ES-I3 (cell line): ENCODE measurements around the gene CST8.
"Not testable (repeated sequence)": the region's sequence is repeated elsewhere in the genome, so short reads cannot be mapped to it uniquely, and the experiment has no call there.

Experiments
- H3K36me3 ChIP-seq: 2 replicates; pipeline ENCODE4 v1.6.1; 2013; ENCODE audit warnings: mild to moderate bottlenecking, low read length, control low read depth, moderate library complexity; ENCODE audit not compliant: insufficient read depth
- H3K4me1 ChIP-seq: 2 replicates; pipeline ENCODE4 v1.6.1; 2013; ENCODE audit warnings: mild to moderate bottlenecking, control low read depth, low read length; ENCODE audit not compliant: insufficient read depth
- H3K9ac ChIP-seq: 2 replicates; pipeline ENCODE4 v1.6.1; 2013; ENCODE audit warnings: low read depth, mild to moderate bottlenecking, low read length, moderate library complexity
- H3K9me3 ChIP-seq: 2 replicates; pipeline ENCODE4 v1.6.1; 2013; ENCODE audit warnings: mild to moderate bottlenecking, low read length, moderate library complexity; ENCODE audit not compliant: control insufficient read depth, insufficient read depth

Gene CST8

DNA sequence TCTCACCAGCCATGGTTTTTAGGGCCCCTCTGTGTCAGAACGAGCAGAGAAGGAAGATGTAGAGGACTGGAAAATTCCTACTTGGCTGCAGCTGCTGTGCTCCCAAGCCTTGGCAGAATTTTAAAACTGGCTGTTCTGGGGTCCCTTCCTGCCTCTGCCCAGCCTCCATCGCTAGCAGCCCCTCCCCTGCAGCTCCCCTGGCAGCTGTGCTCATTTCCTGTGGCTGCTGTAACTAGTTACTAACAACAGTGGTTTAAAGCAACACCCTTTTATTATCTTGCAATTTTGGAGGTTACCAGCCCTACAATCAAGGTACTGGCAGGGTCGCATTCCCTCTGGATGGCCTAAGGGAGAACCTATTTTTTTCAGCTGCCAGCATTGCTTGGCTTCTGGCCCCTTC is 34.5 kb upstream of the CST8 start:
- Histone ChIP-seq H3K36me3 (no peaks in the 10 kb centered on the region), H3K9me3 (no peaks in the 10 kb centered on the region; the same call in 1 of the 2 replicates), H3K4me1 (peaks cover 7% of the 10 kb centered on the region; the same call in 1 of the 2 replicates), H3K9ac (no peak overlapping the region)

DNA sequence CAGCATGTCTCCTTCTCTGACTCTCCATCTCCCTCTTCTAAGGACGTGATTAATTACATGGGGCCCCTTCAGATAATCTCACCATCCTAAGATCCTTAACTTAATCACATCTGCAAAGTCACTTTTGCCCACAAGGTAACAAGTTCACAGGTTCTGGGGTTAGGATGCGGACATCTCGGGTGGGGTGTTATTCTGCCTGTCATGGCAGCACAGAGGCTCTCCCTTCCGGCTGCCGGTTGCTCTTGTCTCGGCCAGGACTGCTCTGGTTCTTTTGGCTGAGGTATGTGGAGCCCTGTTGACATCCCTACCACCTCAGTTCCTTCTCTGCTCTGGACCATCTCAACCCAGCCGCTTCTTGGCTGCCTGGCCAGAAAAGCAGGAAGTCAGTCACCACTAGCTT is 34.0 kb upstream of the CST8 start:
- Histone ChIP-seq H3K9ac (no peak overlapping the region), H3K4me1 (peaks cover 7% of the 10 kb centered on the region; the same call in 1 of the 2 replicates), H3K36me3 (no peaks in the 10 kb centered on the region), H3K9me3 (no peaks in the 10 kb centered on the region; the same call in 1 of the 2 replicates)

DNA sequence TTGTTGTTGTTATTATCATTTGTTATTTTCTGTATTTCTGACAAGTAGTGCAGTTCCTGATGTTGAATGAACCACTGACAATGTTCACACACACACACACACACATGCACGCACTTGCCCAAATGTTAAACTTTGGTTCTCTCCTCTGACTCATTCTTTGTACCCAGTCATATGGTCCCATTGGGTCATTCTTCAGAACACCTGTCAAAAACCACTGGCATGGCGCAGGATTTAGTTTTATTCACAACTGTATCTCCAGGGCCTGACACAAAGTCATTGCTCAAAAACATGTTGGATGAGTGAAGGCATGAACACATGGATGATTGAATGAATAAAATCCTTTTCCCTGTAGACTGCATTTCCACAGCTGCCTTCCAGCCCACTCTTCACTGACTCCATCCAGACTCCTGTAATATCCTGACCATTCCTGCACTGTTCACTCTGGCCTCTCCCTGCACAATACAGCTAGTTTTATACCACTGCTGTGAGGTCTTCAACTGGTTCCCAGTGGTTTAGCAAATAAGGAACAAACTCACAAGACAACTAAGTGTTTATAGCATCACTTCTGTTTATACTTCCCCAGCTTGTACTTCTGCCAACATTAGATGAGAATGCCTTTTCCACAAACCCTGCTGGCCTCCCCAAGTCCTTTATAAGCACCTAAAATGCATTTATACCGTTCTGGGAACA is 31.3 kb upstream of the CST8 start:
- Histone ChIP-seq H3K4me1 (0 out of 2 replicates have a peak, but pooled peaks cover 3% of the 10 kb centered on the region), H3K36me3 (no peaks in the 10 kb centered on the region), H3K9me3 (no peaks in the 10 kb centered on the region; the same call in 1 of the 2 replicates), H3K9ac (no peak overlapping the region)

DNA sequence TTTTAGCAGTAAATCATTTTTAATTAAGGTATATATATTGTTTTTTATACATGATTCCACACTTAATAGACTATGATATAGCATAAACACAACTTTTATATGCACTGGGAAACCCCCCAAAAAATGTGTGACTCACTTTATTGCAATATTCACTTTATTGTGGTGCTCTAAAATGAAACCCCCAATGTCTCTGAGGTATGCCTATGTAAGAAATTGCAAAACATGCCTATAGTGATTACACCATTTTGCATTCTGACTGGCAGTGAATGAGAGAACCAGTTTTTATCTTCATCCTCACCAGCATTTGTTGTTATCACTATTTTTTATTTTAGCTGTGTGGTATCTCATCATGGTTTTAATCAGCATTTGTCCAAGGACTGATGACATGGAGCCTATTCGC is 29.7 kb upstream of the CST8 start:
- Histone ChIP-seq H3K9ac (no peak overlapping the region), H3K9me3 (peaks cover 11% of the 10 kb centered on the region; the same call in 1 of the 2 replicates), H3K36me3 (no peaks in the 10 kb centered on the region), H3K4me1 (0 out of 2 replicates have a peak, but pooled peaks cover 3% of the 10 kb centered on the region)

DNA sequence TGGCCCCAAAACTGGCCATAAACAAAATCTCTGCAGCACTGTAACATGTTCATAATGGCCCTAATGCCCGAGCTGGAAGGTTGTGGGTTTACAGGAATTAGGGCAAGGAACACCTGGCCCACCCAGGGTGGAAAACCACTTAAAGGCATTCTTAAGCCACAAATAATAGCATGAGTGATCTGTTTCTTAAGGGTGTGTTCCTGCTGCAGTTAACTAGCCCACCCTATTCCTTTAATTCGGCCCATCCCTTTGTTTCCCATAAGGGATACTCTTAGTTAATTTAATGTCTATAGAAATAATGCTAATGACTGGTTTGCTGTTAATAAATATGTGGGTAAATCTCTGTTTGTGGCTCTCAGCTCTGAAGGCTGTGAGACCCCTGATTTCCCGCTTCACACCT is 24.0 kb upstream of the CST8 start:
- not testable (repeated sequence) for H3K9ac ChIP-seq, H3K4me1 ChIP-seq, H3K36me3 ChIP-seq
- H3K9me3 ChIP-seq = peaks cover 18% of the 10 kb centered on the region

DNA sequence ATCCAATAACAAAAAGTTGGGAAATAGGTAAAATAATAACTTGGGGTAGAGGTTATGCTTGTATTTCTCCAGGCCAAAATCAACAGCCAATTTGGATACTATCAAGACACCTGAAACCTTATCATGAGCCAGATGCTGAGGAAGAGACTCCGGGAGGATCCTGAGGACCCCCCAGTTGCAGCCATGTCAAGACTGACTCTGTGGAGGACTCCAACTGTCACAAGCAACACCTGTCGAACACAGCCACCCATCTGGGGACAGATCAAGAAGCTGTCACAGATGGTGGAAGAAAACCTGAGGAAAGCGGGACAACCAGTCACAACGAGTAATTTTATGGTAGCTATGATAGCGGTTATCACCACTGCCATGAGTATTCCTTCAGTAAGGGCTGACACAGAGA is 18.6 kb upstream of the CST8 start:
- H3K9ac ChIP-seq, H3K36me3 ChIP-seq, H3K9me3 ChIP-seq: not testable (repeated sequence)
- H3K4me1 ChIP-seq = peaks cover 19% of the 10 kb centered on the region

DNA sequence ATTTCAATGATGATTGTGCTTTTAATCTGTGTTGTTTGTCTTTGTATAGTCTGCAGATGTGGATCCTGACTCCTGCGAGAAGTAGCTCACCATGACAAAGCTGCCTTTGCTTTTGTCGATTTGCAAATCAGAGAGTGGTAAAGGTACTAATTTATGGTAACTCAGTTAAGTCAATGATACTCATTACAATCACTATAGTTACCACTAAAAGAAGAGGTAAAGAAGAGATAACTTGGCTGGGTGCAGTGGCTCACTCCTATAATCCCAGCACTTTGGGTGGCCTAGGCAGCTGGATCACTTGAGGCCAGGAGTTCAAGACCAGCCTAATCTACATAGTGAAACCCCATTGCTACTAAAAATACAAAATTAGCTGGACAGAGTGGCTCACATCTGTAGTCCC is 17.6 kb upstream of the CST8 start:
- H3K36me3 ChIP-seq, H3K9ac ChIP-seq, H3K9me3 ChIP-seq: not testable (repeated sequence)
- H3K4me1 ChIP-seq = peaks cover 19% of the 10 kb centered on the region

DNA sequence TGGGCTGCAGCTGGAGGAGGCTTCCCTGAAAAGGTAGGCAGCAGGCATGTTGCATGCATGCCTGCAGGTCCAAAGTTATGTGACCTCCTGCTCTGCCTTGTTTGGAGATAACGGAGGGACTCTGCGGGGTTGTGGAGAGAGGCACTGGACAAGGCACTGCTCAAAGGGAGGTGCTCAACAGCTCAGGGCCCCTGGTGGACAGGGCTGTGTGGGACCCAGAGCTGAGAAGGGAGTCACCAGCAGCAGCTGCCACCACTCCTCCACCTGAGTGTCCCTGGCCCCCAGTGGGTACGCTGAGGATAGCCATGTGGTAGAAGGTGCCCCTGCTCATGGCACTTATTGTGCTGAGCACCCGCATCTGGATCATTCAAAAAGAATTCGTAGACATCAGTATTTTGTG is 15.5 kb upstream of the CST8 start:
- Histone ChIP-seq H3K36me3 (no peaks in the 10 kb centered on the region), H3K9me3 (peaks cover 4% of the 10 kb centered on the region; the same call in 1 of the 2 replicates), H3K9ac (no peak overlapping the region), H3K4me1 (peaks cover 19% of the 10 kb centered on the region)

DNA sequence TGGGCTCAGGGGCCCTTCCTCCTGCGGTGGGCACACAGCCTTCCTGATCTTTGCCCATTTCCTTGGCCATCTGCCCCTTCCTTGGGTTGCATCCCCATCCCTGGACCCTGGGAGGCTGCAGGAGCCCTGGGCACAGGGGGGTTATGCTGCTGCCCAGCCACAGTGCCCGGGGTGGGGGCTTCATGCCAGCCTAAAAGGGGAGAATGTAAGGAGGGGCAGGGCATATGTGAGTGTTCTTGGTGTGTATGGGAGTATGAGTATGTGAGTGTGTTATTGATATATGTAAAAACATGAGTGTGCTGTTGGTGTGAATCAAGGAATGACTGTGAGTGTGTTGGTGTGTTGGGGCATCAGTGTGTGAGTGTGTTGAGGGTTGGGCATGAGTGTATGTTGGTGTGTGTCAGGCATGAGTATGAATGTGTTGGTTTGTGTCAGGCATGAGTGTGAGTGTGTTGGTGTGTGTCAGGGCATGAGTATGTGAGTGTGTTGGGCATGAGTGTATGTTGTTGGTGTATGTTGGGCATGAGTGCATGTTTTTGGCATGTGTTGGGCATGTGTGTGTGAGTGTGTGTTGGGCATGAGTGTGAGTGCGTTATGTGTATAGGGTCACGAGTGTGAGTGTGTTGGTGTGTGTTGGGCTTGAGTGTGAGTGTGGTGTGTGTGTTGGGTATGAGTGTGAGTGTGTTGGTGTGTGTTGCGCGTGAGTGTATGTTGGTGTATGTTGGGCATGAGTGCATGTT is 14.7 kb upstream of the CST8 start:
- H3K9me3 ChIP-seq = peaks cover 4% of the 10 kb centered on the region; the same call in 1 of the 2 replicates
- H3K36me3 ChIP-seq = no peaks in the 10 kb centered on the region
- peaks cover 19% of the 10 kb centered on the region for H3K4me1 ChIP-seq
- no peak overlapping the region for H3K9ac ChIP-seq

DNA sequence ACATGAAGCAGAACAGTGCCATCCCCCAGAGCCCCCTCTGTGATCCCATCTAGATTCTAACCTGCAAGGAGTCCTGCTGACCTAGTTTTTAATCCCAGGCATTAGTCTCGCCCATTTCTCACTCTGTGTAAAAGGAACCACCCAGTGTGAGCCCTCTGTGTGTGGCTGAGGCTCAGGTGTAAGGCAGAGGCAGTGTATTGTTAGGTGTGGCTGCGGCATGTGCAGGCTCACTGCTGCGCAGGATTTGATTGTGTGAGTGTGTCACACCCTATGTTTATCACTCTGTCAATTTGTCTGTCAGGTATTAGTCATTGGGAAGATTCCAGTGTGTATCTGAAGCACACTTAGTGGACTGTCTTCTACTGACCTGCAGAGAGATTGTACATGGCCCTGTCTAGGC is 13.7 kb upstream of the CST8 start:
- Histone ChIP-seq H3K9me3 (peaks cover 4% of the 10 kb centered on the region; the same call in 1 of the 2 replicates), H3K4me1 (peaks cover 14% of the 10 kb centered on the region), H3K9ac (no peak overlapping the region), H3K36me3 (no peaks in the 10 kb centered on the region)

DNA sequence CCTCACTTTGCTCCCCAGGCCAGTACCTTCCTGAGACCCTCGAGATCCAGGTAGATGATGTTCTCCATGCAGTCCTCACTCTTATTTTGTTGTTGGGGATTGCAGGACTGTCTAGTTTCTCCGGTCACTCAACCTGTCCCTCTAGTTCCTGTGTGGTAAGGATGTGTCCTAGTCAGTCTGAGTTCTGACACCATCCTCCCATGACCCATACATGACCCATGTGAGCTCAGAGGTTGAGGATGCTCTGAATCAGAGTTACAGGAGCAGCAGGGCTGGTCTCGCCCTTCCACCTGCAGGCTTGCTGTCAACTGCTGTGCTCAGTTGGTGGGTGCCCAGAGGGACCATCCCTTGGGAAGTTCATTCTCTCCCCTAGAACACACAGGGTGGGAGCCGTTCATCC is 11.9 kb upstream of the CST8 start:
- Histone ChIP-seq H3K9me3 (peaks cover 4% of the 10 kb centered on the region; the same call in 1 of the 2 replicates), H3K36me3 (no peaks in the 10 kb centered on the region), H3K4me1 (peaks cover 3% of the 10 kb centered on the region; the same call in 1 of the 2 replicates), H3K9ac (no peak overlapping the region)

DNA sequence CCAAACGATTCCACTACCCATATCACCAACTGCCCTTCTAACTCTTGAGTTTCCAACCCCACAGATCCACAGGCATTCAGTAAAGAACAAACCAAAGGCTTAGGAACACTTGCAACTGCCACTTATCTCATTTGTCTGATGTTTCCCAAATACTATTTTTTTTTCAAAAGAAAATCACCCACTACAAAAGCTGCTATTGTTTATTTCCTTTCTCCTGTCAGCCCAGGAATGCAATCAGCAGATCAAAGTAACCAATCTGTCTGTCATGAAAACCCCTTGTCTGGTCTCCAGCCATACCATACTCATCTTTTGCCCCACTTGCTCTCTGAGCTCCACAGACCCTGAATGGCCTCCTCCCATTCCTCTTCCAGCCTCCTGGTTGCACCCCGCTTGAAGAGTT is 8.8 kb upstream of the CST8 start:
- Histone ChIP-seq H3K9me3 (peaks cover 4% of the 10 kb centered on the region; the same call in 1 of the 2 replicates), H3K36me3 (no peaks in the 10 kb centered on the region), H3K9ac (no peak overlapping the region), H3K4me1 (peaks cover 6% of the 10 kb centered on the region; the same call in 1 of the 2 replicates)

DNA sequence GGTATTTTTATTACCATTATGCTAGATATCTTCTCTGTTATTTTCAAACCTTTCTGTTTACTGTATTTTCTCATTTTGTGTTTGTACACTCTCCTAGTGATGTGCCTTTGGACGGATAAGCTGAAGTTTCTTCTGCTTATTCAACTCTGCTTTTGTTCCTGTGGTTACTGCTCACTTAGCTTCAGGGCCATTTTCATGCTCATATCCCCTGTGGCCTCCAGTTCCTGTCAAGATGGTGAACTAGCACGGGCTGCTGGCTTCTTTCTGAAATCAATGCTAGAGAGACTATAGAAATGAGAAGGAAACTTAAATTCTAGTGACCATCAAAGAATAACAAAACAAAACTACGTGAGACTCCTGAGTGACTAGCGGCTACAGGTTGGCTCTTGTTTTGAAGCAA is 6.8 kb upstream of the CST8 start:
- peaks cover 6% of the 10 kb centered on the region; the same call in 1 of the 2 replicates for H3K4me1 ChIP-seq

DNA sequence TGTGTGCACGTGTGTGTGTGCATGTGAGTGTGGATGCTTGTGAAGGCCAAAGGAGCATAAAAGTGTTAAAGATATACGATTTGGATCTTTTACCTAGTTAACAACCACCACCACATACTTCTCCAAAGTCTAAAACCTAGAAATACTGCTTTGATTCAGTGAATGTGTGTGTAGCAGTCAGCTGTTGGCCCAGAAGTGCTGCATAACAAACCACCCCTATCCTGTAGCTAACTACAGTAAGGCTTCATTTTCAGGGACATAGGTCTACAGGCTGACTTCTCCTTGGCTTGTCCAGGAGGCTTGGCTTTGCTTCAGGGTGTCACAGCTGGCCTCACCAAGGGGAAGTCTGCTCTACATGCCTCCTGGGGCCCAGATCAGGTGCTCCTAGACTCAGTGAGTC is 2.4 kb upstream of the CST8 start:
- peaks cover 6% of the 10 kb centered on the region; the same call in 1 of the 2 replicates for H3K4me1 ChIP-seq
- no peaks in the 10 kb centered on the region for H3K36me3 ChIP-seq
- H3K9ac ChIP-seq = no peak overlapping the region
- no peaks in the 10 kb centered on the region for H3K9me3 ChIP-seq

More for the DNA sequence above, 6.8 kb upstream of the CST8 start:
- H3K36me3 ChIP-seq = no peaks in the 10 kb centered on the region
- H3K9ac ChIP-seq = no peak overlapping the region
- no peaks in the 10 kb centered on the region for H3K9me3 ChIP-seq

DNA sequence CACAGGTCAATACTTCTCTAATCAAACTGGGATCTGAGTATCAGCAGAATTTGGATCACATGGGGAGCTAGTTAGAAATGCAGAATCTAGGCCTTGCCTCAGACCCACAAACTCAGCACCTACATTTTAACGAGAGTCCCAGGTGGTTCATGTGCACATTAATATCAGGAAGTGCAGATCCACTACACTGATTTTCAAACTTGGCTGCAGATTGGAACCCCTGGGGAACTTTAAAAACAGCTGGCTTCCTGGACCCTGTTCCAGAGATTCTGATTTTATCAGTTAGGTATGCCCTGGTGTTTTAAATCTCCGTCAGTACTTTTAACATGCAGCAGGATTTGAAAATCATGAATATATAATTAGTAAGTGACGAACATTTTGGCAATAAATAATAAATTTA is 1.9 kb upstream of the CST8 start:
- H3K36me3 ChIP-seq = no peaks in the 10 kb centered on the region
- no peaks in the 10 kb centered on the region for H3K9me3 ChIP-seq
- H3K9ac ChIP-seq = no peak overlapping the region
- peaks cover 5% of the 10 kb centered on the region; the same call in 1 of the 2 replicates for H3K4me1 ChIP-seq
